Progenitor cell of endocrine pancreas (in vitro differentiated cells): Measurements from ENCODE around the gene COL17A1. TPM values are rescaled to one million over a fixed set of nuclear protein-coding genes. Genes with fewer than 3 reads are reported as not detected.

Source experiments
- DNase-seq: peaks from one replicate; pipeline ENCODE4 v3.0.0; 2021; ENCODE audit warnings: low spot score; ENCODE audit not compliant: unreplicated experiment
- H3K27ac Mint-ChIP-seq: 2 replicates; pipeline ENCODE4 v1.8.0; 2021; ENCODE audit warnings: mild to moderate bottlenecking, moderate library complexity, mixed read lengths
- H3K27me3 Mint-ChIP-seq: 2 replicates; pipeline ENCODE4 v1.8.0; 2021; ENCODE audit warnings: mixed read lengths
- H3K36me3 Mint-ChIP-seq: 2 replicates; pipeline ENCODE4 v1.8.0; 2022; ENCODE audit warnings: mixed read lengths; ENCODE audit not compliant: insufficient read depth
- H3K4me1 Mint-ChIP-seq: 2 replicates; pipeline ENCODE4 v1.8.0; 2021; ENCODE audit warnings: low read depth, mixed read lengths
- H3K4me3 Mint-ChIP-seq: 2 replicates; pipeline ENCODE4 v1.8.0; 2021; ENCODE audit warnings: low read depth, mild to moderate bottlenecking, moderate library complexity, mixed read lengths
- H3K9me3 Mint-ChIP-seq: 2 replicates; pipeline ENCODE4 v1.8.0; 2021; ENCODE audit warnings: low read depth, mixed read lengths
- total RNA-seq: library from RNA; stranded (reverse); gene quantifications from 2 replicates; pipeline ENCODE4 v1.2.1, GENCODE V29; 2021
- TF ChIP-seq, protein P1 (sequence below): fragments of 200-600 bp; sonication (generic); IDR thresholded peaks from one replicate; pipeline ENCODE4 v1.5.0; 2021; ENCODE audit warnings: antibody characterized with exemption, mild to moderate bottlenecking; ENCODE audit not compliant: unreplicated experiment

COL17A1 gene
- total RNA-seq, 1 donor from 2014 or later = 0.86 TPM

DNA sequence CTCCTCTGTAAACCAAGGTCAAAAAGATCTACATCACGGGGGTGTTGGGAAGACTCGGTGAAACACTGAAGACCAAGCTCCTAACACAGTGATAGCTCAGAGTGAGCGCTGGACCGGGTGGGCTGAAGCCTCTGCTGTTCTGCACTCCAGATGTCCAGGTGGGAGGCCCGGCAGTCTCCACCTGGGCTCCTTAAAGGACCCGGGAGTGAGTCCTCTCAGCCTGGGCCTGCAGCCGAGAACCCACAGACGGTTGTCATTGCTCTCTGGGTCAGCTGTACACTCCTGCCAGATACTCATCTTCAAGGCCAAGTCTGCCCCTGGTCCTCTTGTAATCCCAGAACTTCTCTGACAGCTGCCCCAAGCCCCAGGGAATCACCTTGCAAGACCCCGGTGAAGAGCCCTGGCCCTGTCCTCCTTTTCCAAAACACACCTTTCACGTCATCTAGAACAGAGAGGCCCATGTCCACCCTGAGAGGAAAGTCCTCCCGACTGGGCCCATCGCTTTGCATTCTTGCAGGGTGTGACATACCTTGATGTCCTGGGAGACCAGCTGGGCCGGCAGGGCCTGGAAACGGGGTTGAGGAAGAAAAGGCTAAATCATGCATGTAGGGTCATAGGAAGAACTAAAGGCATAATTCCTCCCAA is 43.7 kb downstream of the COL17A1 start:
- Mint-ChIP-seq H3K9me3 (no peaks in the 10 kb centered on the region), H3K4me3 (no peak overlapping the region), H3K4me1 (no peaks in the 10 kb centered on the region), H3K36me3 (no peaks in the 10 kb centered on the region), H3K27ac (no peak overlapping the region), H3K27me3 (peaks cover 4% of the 10 kb centered on the region)
- TF ChIP-seq, protein P1, sequence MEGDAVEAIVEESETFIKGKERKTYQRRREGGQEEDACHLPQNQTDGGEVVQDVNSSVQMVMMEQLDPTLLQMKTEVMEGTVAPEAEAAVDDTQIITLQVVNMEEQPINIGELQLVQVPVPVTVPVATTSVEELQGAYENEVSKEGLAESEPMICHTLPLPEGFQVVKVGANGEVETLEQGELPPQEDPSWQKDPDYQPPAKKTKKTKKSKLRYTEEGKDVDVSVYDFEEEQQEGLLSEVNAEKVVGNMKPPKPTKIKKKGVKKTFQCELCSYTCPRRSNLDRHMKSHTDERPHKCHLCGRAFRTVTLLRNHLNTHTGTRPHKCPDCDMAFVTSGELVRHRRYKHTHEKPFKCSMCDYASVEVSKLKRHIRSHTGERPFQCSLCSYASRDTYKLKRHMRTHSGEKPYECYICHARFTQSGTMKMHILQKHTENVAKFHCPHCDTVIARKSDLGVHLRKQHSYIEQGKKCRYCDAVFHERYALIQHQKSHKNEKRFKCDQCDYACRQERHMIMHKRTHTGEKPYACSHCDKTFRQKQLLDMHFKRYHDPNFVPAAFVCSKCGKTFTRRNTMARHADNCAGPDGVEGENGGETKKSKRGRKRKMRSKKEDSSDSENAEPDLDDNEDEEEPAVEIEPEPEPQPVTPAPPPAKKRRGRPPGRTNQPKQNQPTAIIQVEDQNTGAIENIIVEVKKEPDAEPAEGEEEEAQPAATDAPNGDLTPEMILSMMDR = no peak
- DNase-seq = no peak

DNA sequence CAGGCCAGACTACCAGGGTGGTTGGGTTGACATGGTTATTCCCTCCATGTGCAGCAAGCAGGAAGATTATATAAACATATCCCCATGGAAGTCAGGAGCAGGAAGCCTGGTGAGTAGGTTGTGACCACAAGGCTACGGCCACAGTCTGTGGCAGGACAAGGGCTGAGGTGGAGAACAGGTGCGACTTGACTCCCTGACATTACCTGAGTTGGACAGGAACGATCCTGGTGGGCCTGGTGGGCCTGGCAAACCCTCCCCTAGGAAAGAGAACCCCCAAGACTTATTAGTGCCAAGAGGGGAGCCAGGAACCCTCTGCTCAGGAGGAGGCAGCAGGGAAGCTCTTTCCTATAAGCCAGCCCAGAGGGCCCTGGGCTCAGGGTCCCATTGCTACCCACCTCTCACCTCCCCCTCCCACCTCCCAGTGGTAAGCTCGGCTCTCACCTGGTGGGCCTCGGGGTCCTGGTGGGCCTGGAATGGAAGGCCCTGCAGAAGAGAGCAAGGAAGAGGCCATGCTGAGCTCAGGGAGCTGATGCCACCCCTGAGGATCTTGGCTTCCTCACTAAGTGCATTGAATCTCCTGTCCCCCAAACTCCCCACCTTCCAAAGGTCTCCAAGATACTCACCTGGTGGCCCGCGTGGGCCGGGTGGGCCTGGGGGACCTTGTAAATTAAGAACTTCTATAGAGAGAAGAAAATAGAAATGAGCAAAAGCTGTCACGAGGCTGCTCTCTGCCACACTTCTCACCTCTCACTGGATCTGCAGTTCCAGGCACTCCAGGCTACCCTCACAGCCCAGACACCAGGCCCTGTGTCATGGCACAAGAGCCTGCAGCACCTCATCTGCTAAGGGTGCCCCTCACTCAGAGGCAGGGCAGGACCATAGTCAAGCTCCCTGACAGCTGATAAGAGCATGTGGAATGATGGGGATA is 44.6 kb downstream of the COL17A1 start:
- no peaks in the 10 kb centered on the region for H3K36me3 Mint-ChIP-seq
- H3K27ac Mint-ChIP-seq = no peak overlapping the region
- peaks cover 4% of the 10 kb centered on the region for H3K27me3 Mint-ChIP-seq
- H3K4me1 Mint-ChIP-seq = no peaks in the 10 kb centered on the region
- H3K4me3 Mint-ChIP-seq = no peak overlapping the region
- DNase-seq = no peak
- H3K9me3 Mint-ChIP-seq = no peaks in the 10 kb centered on the region
- TF ChIP-seq, protein P1 = no peak

DNA sequence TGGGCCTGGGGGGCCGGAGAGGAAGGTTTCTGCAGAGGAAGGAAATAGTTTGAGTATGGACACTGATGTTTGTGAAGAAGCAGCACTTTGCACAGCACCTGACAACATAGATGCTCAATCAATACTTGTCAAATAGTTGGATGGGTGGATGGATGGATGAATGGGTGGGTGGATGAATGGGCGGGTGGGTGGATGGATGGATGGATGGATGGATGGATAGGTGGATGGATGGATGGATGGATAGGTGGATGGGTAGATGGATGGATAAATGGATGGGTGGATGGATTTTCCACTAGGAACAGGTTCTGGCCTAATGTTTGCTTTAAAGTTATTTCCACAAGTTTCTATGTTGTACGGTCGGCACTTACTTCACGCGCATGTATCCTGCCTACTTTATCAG is 45.3 kb downstream of the COL17A1 start:
- Mint-ChIP-seq H3K27me3 (peaks cover 4% of the 10 kb centered on the region), H3K36me3 (no peaks in the 10 kb centered on the region), H3K4me1 (no peaks in the 10 kb centered on the region), H3K27ac (no peak overlapping the region), H3K9me3 (no peaks in the 10 kb centered on the region), H3K4me3 (no peak overlapping the region)
- TF ChIP-seq, protein P1 = no peak
- DNase-seq = no peak

DNA sequence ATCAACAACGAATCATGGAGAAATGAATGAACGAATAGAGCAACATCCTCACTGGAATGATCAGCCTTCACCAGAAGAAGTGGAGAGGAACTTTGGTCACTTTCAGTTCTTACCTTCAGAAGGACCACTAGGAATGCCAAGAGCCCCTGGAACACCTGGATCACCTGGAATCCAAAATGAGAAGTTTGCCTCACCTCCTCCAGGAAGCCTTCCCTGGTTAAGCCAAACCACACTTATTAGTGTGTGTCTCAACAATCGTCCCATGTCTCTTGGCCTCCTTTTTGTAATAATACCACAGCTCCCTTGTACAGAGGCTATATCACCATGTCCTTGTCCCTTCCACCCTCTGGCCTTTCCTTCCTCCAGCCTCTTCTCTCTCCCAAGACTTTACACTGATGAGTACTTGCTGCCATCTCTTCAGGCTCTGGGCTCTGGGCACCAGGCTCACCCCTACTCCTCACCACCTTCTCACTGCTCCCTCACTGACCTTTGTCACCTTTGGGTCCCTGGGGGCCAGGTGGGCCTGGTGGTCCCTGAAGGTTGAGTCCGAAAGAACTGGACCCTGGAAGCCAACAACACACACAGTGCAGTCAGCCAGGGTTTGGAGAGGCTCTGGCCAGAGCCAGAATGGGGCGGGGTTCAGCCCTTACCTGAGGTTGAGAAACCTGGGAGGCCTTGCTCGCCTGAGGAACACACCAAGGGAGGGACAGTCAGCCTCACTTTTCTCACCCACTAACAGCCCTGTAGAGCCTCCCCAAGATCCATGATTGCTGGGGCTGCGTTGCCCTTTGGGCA is 46.5 kb downstream of the COL17A1 start:
- no peaks in the 10 kb centered on the region for H3K4me1 Mint-ChIP-seq
- H3K27me3 Mint-ChIP-seq = peaks cover 3% of the 10 kb centered on the region
- TF ChIP-seq, protein P1 = no peak
- DNase-seq = no peak
- no peaks in the 10 kb centered on the region for H3K9me3 Mint-ChIP-seq
- H3K4me3 Mint-ChIP-seq = no peak overlapping the region
- H3K27ac Mint-ChIP-seq = no peak overlapping the region
- H3K36me3 Mint-ChIP-seq = no peaks in the 10 kb centered on the region

DNA sequence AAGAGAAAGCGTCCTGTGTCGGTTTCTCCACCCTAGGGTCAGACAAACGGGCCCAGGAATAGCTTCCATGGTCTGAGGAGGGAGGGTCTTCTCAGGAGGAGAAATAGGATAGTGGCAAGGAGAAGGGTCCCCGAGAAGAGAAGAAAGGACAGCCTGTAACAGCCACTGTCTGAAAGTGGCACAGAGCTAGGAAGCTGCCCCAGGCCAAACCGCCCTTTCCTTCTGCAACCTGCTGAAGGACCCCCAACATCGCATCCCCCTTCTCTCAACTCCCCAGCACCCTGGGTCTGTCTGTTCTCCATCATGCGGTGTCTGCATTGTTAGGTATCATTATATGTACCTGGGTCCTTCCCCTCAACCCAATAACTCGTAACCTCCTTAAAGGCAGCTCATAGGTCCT is 47.1 kb downstream of the COL17A1 start:
- Mint-ChIP-seq H3K4me3 (no peak overlapping the region), H3K36me3 (no peaks in the 10 kb centered on the region), H3K4me1 (no peaks in the 10 kb centered on the region), H3K27me3 (no peaks in the 10 kb centered on the region), H3K27ac (no peak overlapping the region), H3K9me3 (no peaks in the 10 kb centered on the region)
- TF ChIP-seq, protein P1 = no peak
- DNase-seq = no peak
